HL-60 (cell line): ENCODE data around the gene TTYH3.

Experiments used
- DNase-seq, 2 experiments: peaks; one replicate each; pipeline ENCODE4 v3.0.0-alpha.2; 2010 to 2020; ENCODE audit warnings: low read depth in 1 of 2, low spot score in 1 of 2
- H3K27ac ChIP-seq: fragments of 250-450 bp; sonication (Bioruptor Pico); replicated peaks from 2 replicates; pipeline ENCODE4 v1.5.1; 2020; ENCODE audit warnings: mild to moderate bottlenecking, moderate library complexity
- H3K27me3 ChIP-seq: fragments of 250-450 bp; sonication (Bioruptor Pico); 2 replicates; pipeline ENCODE4 v1.5.1; 2021; ENCODE audit warnings: mild to moderate bottlenecking, moderate library complexity; ENCODE audit not compliant: insufficient read depth, poor library complexity, severe bottlenecking
- H3K4me3 ChIP-seq: replicated peaks from 2 replicates; pipeline ENCODE4 v1.5.1; 2011; ENCODE audit warnings: mild to moderate bottlenecking, control low read depth, low read length; ENCODE audit not compliant: insufficient read depth
- GABPA ChIP-seq: IDR thresholded peaks from 2 replicates; pipeline ENCODE4 v1.6.1; 2012; ENCODE audit warnings: low read depth
- POLR2AphosphoS5 ChIP-seq: IDR thresholded peaks from 2 replicates; pipeline ENCODE4 v1.6.1; 2012; ENCODE audit warnings: low read depth
- SPI1 ChIP-seq: IDR thresholded peaks from 2 replicates; pipeline ENCODE4 v1.6.1; 2012; ENCODE audit warnings: low read depth, mild to moderate bottlenecking, borderline replicate concordance
- TF ChIP-seq, protein P1 (sequence below): IDR thresholded peaks from 2 replicates; pipeline ENCODE4 v1.6.1; 2012; ENCODE audit warnings: low read depth; ENCODE audit not compliant: insufficient replicate concordance
- TF ChIP-seq, protein P2 (sequence below): IDR thresholded peaks from one replicate; pipeline ENCODE4 v1.5.1; 2011; ENCODE audit warnings: low read length, control low read depth, inconsistent platforms; ENCODE audit not compliant: insufficient read depth

TTYH3 gene

DNA sequence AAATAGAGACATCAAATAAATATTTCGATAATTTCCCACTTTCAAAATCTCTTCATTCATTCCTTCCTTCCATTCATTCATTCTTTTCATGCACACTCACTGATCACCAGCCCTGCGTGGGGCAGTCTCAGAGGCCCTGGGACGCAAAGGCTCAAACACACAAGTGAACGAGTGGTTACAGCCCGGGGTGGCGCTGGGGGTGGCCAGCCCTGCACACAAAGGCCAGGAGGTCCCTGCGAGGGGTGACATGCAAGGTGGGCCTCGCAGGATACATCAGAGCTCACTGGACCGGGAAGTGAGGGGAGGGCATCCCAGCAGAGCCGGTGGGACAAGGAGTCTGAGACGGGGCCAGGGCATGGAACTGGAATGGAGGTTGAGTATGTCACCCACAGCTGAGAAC lies 29.9 kb upstream of the TTYH3 start:
- H3K27ac ChIP-seq, result no peak overlapping the region
- H3K27me3 ChIP-seq, result no peaks in the 10 kb centered on the region
- TF ChIP-seq, protein P1, sequence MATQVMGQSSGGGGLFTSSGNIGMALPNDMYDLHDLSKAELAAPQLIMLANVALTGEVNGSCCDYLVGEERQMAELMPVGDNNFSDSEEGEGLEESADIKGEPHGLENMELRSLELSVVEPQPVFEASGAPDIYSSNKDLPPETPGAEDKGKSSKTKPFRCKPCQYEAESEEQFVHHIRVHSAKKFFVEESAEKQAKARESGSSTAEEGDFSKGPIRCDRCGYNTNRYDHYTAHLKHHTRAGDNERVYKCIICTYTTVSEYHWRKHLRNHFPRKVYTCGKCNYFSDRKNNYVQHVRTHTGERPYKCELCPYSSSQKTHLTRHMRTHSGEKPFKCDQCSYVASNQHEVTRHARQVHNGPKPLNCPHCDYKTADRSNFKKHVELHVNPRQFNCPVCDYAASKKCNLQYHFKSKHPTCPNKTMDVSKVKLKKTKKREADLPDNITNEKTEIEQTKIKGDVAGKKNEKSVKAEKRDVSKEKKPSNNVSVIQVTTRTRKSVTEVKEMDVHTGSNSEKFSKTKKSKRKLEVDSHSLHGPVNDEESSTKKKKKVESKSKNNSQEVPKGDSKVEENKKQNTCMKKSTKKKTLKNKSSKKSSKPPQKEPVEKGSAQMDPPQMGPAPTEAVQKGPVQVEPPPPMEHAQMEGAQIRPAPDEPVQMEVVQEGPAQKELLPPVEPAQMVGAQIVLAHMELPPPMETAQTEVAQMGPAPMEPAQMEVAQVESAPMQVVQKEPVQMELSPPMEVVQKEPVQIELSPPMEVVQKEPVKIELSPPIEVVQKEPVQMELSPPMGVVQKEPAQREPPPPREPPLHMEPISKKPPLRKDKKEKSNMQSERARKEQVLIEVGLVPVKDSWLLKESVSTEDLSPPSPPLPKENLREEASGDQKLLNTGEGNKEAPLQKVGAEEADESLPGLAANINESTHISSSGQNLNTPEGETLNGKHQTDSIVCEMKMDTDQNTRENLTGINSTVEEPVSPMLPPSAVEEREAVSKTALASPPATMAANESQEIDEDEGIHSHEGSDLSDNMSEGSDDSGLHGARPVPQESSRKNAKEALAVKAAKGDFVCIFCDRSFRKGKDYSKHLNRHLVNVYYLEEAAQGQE, result no peak
- TF ChIP-seq SPI1, result no peak
- no peak for DNase-seq
- no peak overlapping the region for H3K4me3 ChIP-seq

DNA sequence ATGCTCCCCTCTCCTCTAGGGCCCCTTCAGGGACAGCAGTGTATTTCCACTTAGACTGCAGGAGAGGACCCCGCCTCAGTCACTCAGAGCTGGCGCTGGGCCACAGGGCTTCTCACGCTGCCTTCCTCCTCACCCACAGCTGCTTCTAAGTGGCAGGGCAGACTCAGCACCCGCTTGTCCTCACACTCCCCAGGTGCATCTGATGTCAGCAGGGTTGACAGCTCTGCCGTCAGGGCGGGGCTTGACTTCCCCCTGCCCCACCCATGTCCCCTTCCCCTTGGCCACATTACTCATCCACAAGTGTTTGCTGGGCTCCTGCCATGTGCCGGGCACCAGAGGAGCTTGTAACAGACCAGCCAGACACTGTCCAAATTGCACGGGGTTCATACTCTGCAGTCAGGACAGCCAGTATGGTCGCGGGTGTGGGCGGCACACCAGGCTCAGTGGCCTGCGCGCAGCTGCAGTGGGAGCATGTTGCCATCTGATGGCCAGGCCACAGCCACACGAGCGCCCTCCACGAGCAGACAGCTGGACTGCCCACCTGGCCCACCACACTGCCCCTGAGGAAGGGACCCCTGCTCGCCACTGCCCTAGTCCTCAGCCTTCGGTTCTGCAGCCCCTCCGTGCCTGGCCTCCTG lies 29.3 kb upstream of the TTYH3 start:
- no peak for DNase-seq
- no peak overlapping the region for H3K4me3 ChIP-seq
- H3K27me3 ChIP-seq, result no peaks in the 10 kb centered on the region
- no peak for TF ChIP-seq POLR2AphosphoS5
- no peak for TF ChIP-seq GABPA
- TF ChIP-seq, protein P2, sequence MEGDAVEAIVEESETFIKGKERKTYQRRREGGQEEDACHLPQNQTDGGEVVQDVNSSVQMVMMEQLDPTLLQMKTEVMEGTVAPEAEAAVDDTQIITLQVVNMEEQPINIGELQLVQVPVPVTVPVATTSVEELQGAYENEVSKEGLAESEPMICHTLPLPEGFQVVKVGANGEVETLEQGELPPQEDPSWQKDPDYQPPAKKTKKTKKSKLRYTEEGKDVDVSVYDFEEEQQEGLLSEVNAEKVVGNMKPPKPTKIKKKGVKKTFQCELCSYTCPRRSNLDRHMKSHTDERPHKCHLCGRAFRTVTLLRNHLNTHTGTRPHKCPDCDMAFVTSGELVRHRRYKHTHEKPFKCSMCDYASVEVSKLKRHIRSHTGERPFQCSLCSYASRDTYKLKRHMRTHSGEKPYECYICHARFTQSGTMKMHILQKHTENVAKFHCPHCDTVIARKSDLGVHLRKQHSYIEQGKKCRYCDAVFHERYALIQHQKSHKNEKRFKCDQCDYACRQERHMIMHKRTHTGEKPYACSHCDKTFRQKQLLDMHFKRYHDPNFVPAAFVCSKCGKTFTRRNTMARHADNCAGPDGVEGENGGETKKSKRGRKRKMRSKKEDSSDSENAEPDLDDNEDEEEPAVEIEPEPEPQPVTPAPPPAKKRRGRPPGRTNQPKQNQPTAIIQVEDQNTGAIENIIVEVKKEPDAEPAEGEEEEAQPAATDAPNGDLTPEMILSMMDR, result no peak
- no peak for TF ChIP-seq SPI1
- TF ChIP-seq, protein P1, result no peak
- H3K27ac ChIP-seq, result no peak overlapping the region

DNA sequence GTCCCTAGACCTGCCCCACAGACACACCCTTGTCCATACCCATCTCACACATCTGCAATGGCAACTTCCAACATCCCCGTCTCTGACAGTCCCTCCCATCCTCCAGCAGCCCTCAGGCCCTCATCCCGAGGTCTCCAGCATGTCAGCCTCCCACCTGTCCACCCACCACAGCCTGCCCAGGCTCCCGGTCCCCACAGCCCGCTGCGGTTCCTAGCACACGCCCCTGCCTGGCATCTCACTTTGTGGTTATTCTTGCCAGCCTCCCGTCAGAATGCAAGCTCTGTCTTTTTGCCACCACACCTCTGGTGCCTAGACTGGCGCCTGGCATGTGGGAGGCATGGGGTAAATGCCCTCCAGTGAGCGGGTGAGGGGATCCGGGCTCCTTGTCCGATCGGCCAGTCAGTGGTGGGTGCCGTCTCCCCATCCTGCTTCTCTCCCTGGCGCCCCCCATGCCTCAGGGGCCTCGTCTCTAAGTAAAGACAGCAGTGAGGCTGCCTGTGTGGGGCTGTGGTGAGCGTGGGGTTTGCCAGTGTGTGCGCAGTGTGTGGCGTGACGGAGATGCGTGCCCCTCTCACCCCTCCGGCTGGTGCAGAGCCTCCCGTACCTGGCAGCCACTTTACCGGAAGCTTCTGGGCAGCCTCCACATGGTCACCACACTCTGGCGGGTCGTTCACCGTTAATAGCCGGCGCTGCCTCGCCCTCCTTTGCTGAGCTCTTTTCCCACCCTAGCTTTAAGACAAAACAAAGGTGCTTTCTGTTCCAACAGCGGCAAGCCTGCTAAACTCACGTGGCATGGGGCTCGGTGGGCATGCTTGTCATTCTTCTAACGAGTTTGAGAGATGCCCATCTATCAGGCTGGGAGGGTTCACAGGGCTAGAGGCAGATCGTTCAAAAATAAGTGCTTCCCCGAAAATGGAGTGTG lies 28.5 kb upstream of the TTYH3 start:
- Histone ChIP-seq H3K4me3 (no peak overlapping the region), H3K27me3 (no peaks in the 10 kb centered on the region), H3K27ac (no peak overlapping the region)
- no peak for DNase-seq
- TF ChIP-seq POLR2AphosphoS5 (no peak), GABPA (no peak), SPI1 (no peak)
- TF ChIP-seq, protein P1, result no peak
- TF ChIP-seq, protein P2, result no peak
